ENCODE data around the gene HS3ST3B1. TPM values are rescaled to one million over a fixed set of nuclear protein-coding genes. Genes with fewer than 3 reads are reported as not detected.

Gene HS3ST3B1
- total RNA-seq, 2 donors from 2014 or later = 0.99 to 1.6 TPM

- no peak overlapping the region for H3K27ac ChIP-seq
- ATAC-seq (no peak), DNase-seq (no peak)
- TF ChIP-seq CTCF (IDR thresholded peaks at IDR 0.05) (no peak), POLR2A (IDR thresholded peaks at IDR 0.05) (no peak)
- no peaks in the 10 kb centered on the region for H3K36me3 ChIP-seq (replicated peaks in 1 of 2; ENCODE audit: insufficient read depth in 1 of 2, low read depth in 2 of 2)
- H3K4me1 ChIP-seq = peaks cover 53% of the 10 kb centered on the region
- H3K27me3 ChIP-seq = peaks cover 0 to 17% of the 10 kb centered on the region in 2 donors
- 66% methylated on average over 15 of the region's 15 CpGs for WGBS, 2 donors
- no peaks in the 10 kb centered on the region for H3K9me3 ChIP-seq
- intact Hi-C loops (cut with DNase I) = loop anchor here (5.0 kb wide), 1 partner anchor 622 kb away; no protein-coding TSS in a partner anchor
- no peak overlapping the region for H3K4me3 ChIP-seq
These were observed 4.1 kb downstream of the HS3ST3B1 start for GRCh38 chr17:14304773-14305517.

- H3K9me3 ChIP-seq = no peaks in the 10 kb centered on the region
- H3K27me3 ChIP-seq = peaks cover 0 to 17% of the 10 kb centered on the region in 2 donors
- WGBS, 2 donors = 70 to 78% methylated on average over 6 of the region's 6 CpGs
- intact Hi-C loops (cut with DNase I) = no loop called here
- H3K4me1 ChIP-seq = peaks cover 50% of the 10 kb centered on the region
- no peak overlapping the region for H3K4me3 ChIP-seq
- DNase-seq (no peak), ATAC-seq (no peak)
- TF ChIP-seq POLR2A (IDR thresholded peaks at IDR 0.05) (no peak), CTCF (IDR thresholded peaks at IDR 0.05) (no peak)
- H3K27ac ChIP-seq = no peak overlapping the region
- H3K36me3 ChIP-seq (replicated peaks in 1 of 2; ENCODE audit: insufficient read depth in 1 of 2, low read depth in 2 of 2) = no peaks in the 10 kb centered on the region
These were observed 5.1 kb downstream of the HS3ST3B1 start for GRCh38 chr17:14305785-14306496.

GRCh38 chr17:14306596-14306995, 5.7 kb downstream of the HS3ST3B1 start:
- no peak for DNase-seq
- H3K4me3 ChIP-seq = no peak overlapping the region
- no peaks in the 10 kb centered on the region for H3K36me3 ChIP-seq (replicated peaks in 1 of 2; ENCODE audit: insufficient read depth in 1 of 2, low read depth in 2 of 2)
- peaks cover 0 to 17% of the 10 kb centered on the region in 2 donors for H3K27me3 ChIP-seq
- TF ChIP-seq CTCF (IDR thresholded peaks at IDR 0.05) = no peak
- no peak for ATAC-seq
- intact Hi-C loops (cut with DNase I) = no loop called here
- no peak overlapping the region for H3K27ac ChIP-seq
- H3K4me1 ChIP-seq = peaks cover 44% of the 10 kb centered on the region
- no peaks in the 10 kb centered on the region for H3K9me3 ChIP-seq

GRCh38 chr17:14307560-14308024, 6.7 kb downstream of the HS3ST3B1 start:
- no peaks in the 10 kb centered on the region for H3K9me3 ChIP-seq
- H3K4me3 ChIP-seq = no peak overlapping the region
- H3K36me3 ChIP-seq (replicated peaks in 1 of 2; ENCODE audit: insufficient read depth in 1 of 2, low read depth in 2 of 2) = no peaks in the 10 kb centered on the region
- TF ChIP-seq CTCF (IDR thresholded peaks at IDR 0.05) = no peak
- no peak for TF ChIP-seq POLR2A (IDR thresholded peaks at IDR 0.05)
- peaks cover 34% of the 10 kb centered on the region for H3K4me1 ChIP-seq
- peaks cover 0 to 17% of the 10 kb centered on the region in 2 donors for H3K27me3 ChIP-seq
- intact Hi-C loops (cut with DNase I) = no loop called here
- DNase-seq (no peak), ATAC-seq (no peak)
- H3K27ac ChIP-seq = no peak overlapping the region
- 70 to 73% methylated on average over 5 of the region's 5 CpGs for WGBS, 2 donors

Data from body of pancreas (tissue), 4 donors.